NCI-H345 treated with DMSO at 0.1 percent for 48 hours (cell line): ENCODE results near the gene MUC7.
"Not testable (repeated sequence)": the region's sequence is repeated elsewhere in the genome, so short reads cannot be mapped to it uniquely, and the experiment has no call there.

ENCODE experiments used
- DNase-seq: peaks from one replicate; lab custom pipeline; 2025; ENCODE audit not compliant: unreplicated experiment; lab: John Stamatoyannopoulos, UW

MUC7 gene

GRCh38 chr4:70471897-70472296 is at the start of gene MUC7:
MUC7 (plus strand) TSS chr4:70472197; CDS start chr4:70474022, 1,825 bp downstream.
- no peak for DNase-seq

GRCh38 chr4:70425306-70425705 is 46.7 kb upstream of the MUC7 start:
- no peak for DNase-seq

- no peak for DNase-seq
Observed at GRCh38 chr4:70426789-70427188, 45.2 kb upstream of the MUC7 start.

GRCh38 chr4:70437197-70437596 is 34.8 kb upstream of the MUC7 start:
- DNase-seq, result no peak

- DNase-seq, result no peak
Observed at GRCh38 chr4:70442474-70442873, 29.5 kb upstream of the MUC7 start.

- DNase-seq, result no peak
Observed at GRCh38 chr4:70443329-70443728, 28.7 kb upstream of the MUC7 start.

GRCh38 chr4:70449220-70449619 is 22.8 kb upstream of the MUC7 start:
- no peak for DNase-seq

- DNase-seq, result no peak
Observed at GRCh38 chr4:70452946-70453345, 19.1 kb upstream of the MUC7 start.

GRCh38 chr4:70463335-70463734 is 8.7 kb upstream of the MUC7 start:
- no peak for DNase-seq

- no peak for DNase-seq
Observed at GRCh38 chr4:70473679-70474078, 1.7 kb downstream of the MUC7 start.

- no peak for DNase-seq
Observed at GRCh38 chr4:70488748-70489147, 16.8 kb downstream of the MUC7 start.

- no peak for DNase-seq
Observed at GRCh38 chr4:70496231-70496630, 24.2 kb downstream of the MUC7 start.

GRCh38 chr4:70501838-70502237 is 29.8 kb downstream of the MUC7 start:
- DNase-seq, result not testable (repeated sequence)

GRCh38 chr4:70504733-70505132 is 32.7 kb downstream of the MUC7 start:
- DNase-seq, result no peak

GRCh38 chr4:70505151-70505748 is 33.3 kb downstream of the MUC7 start:
- DNase-seq, result peak; percentile 19

GRCh38 chr4:70508801-70509200 is 36.8 kb downstream of the MUC7 start:
- DNase-seq, result no peak

- DNase-seq, result no peak
Observed at GRCh38 chr4:70511365-70511764, 39.4 kb downstream of the MUC7 start.

- no peak for DNase-seq
Observed at GRCh38 chr4:70515367-70516250, 43.6 kb downstream of the MUC7 start.

- no peak for DNase-seq
Observed at GRCh38 chr4:70518269-70518668, 46.3 kb downstream of the MUC7 start, which contains the start of gene AMTN. AMTN (plus strand) TSS chr4:70518569; CDS start chr4:70518778, 209 bp downstream.

GRCh38 chr4:70518716-70519115 is 46.7 kb downstream of the MUC7 start:
- DNase-seq, result no peak

GRCh38 chr4:70522626-70523025 is 50.6 kb downstream of the MUC7 start:
- DNase-seq, result no peak

GRCh38 chr4:70530997-70531396 is 59.0 kb downstream of the MUC7 start:
- DNase-seq, result no peak
